GM23338 (cell line): ENCODE data around the gene FARS2. TPM values are rescaled to one million over a fixed set of nuclear protein-coding genes. Genes with fewer than 3 reads are reported as not detected.

Experiments used
- ATAC-seq: fragments of 200-7000 bp; cut with Tn5 transposase; 3 replicates; pipeline ENCODE4 v1.9.1; 2020
- DNase-seq: peaks from one replicate; pipeline ENCODE4 v3.0.0-alpha.2; 2015; ENCODE audit warnings: low spot score
- H2AFZ ChIP-seq: fragments of 200-600 bp; sonication (generic); 2 replicates; pipeline ENCODE4 v1.8.0; 2016; ENCODE audit warnings: antibody characterized with exemption, mild to moderate bottlenecking, moderate library complexity
- H3F3A ChIP-seq: fragments of 200-600 bp; sonication (generic); replicated peaks from 2 replicates; pipeline ENCODE4 v1.8.0; 2017; ENCODE audit warnings: antibody characterized with exemption, mixed run types, low read depth
- H3K27ac ChIP-seq: fragments of 200-600 bp; sonication (generic); 2 replicates; pipeline ENCODE4 v1.6.1; 2016; ENCODE audit warnings: low read depth
- H3K27me3 ChIP-seq: fragments of 200-600 bp; sonication (generic); 2 replicates; pipeline ENCODE4 v1.8.0; 2016; ENCODE audit warnings: mild to moderate bottlenecking, mixed run types, moderate library complexity; ENCODE audit not compliant: insufficient read depth
- H3K36me3 ChIP-seq: fragments of 200-600 bp; sonication (generic); 2 replicates; pipeline ENCODE4 v1.8.0; 2016; ENCODE audit warnings: mild to moderate bottlenecking; ENCODE audit not compliant: insufficient read depth
- H3K4me1 ChIP-seq: fragments of 200-600 bp; sonication (generic); 2 replicates; pipeline ENCODE4 v1.8.0; 2016; ENCODE audit warnings: mild to moderate bottlenecking, moderate library complexity; ENCODE audit not compliant: insufficient read depth
- H3K4me2 ChIP-seq: fragments of 200-600 bp; sonication (generic); 2 replicates; pipeline ENCODE4 v1.7.1; 2017; ENCODE audit warnings: mixed run types
- H3K4me3 ChIP-seq: fragments of 200-600 bp; sonication (generic); 2 replicates; pipeline ENCODE4 v1.6.1; 2016; ENCODE audit warnings: mixed run types
- H3K79me2 ChIP-seq: fragments of 200-600 bp; sonication (generic); replicated peaks from 2 replicates; pipeline ENCODE4 v1.8.0; 2017; ENCODE audit warnings: mild to moderate bottlenecking; ENCODE audit not compliant: insufficient read depth
- H3K9me2 ChIP-seq: fragments of 200-600 bp; sonication (generic); 2 replicates; pipeline ENCODE4 v1.8.0; 2017; ENCODE audit not compliant: insufficient read depth
- H4K20me1 ChIP-seq: fragments of 200-600 bp; sonication (generic); replicated peaks from 2 replicates; pipeline ENCODE4 v1.8.0; 2017; ENCODE audit warnings: mild to moderate bottlenecking; ENCODE audit not compliant: insufficient read depth
- H3K27ac Mint-ChIP-seq: 2 replicates; pipeline ENCODE4 v1.8.0; 2020; ENCODE audit warnings: inconsistent platforms, mild to moderate bottlenecking, moderate library complexity, mixed read lengths
- H3K27me3 Mint-ChIP-seq: 3 replicates; pipeline ENCODE4 v1.8.0; 2022; ENCODE audit warnings: low read depth, mild to moderate bottlenecking, moderate library complexity, mixed read lengths, inconsistent platforms; ENCODE audit not compliant: insufficient read depth, poor library complexity
- H3K36me3 Mint-ChIP-seq: 3 replicates; pipeline ENCODE4 v1.8.0; 2021; ENCODE audit warnings: low read depth, mild to moderate bottlenecking, inconsistent platforms, moderate library complexity, mixed read lengths
- H3K4me1 Mint-ChIP-seq: 3 replicates; pipeline ENCODE4 v1.8.0; 2020; ENCODE audit warnings: mild to moderate bottlenecking, inconsistent platforms, mixed read lengths
- H3K4me3 Mint-ChIP-seq: 3 replicates; pipeline ENCODE4 v1.8.0; 2021; ENCODE audit warnings: moderate library complexity, mild to moderate bottlenecking, inconsistent platforms, mixed read lengths
- H3K9me3 Mint-ChIP-seq: 3 replicates; pipeline ENCODE4 v1.8.0; 2020; ENCODE audit warnings: moderate library complexity, mild to moderate bottlenecking, inconsistent platforms, mixed read lengths
- CREB1 ChIP-seq: fragments of 250-450 bp; sonication (Bioruptor Pico); IDR thresholded peaks from 2 replicates; pipeline ENCODE4 v1.5.0; 2020; ENCODE audit warnings: low read depth, mild to moderate bottlenecking, moderate library complexity
- CTCF ChIP-seq, 2 experiments: fragments of 200-600 bp in 1 of 2; sonication (generic) in 1 of 2; conservative IDR thresholded peaks; 2 replicates each; pipeline versions ENCODE4 v1.5.1 to v1.6.1; 2016 to 2017; ENCODE audit warnings: antibody characterized with exemption in 2 of 2, low read depth in 2 of 2, mild to moderate bottlenecking in 2 of 2, moderate library complexity in 1 of 2
- EZH2 ChIP-seq: fragments of 200-600 bp; sonication (generic); IDR thresholded peaks from one replicate; pipeline ENCODE4 v1.8.0; 2017; ENCODE audit warnings: antibody characterized with exemption, mild to moderate bottlenecking, low read depth; ENCODE audit not compliant: unreplicated experiment
- EZH2phosphoT487 ChIP-seq: fragments of 200-600 bp; sonication (generic); IDR thresholded peaks from one replicate; pipeline ENCODE4 v1.8.1; 2018; ENCODE audit warnings: antibody characterized with exemption; ENCODE audit not compliant: unreplicated experiment
- JUNB ChIP-seq: IDR thresholded peaks from one replicate; pipeline ENCODE4 v1.6.1; 2016; ENCODE audit warnings: antibody characterized with exemption; ENCODE audit not compliant: unreplicated experiment
- NANOG ChIP-seq: IDR thresholded peaks from 2 replicates; pipeline ENCODE4 v1.6.1; 2016; ENCODE audit warnings: antibody characterized with exemption, borderline replicate concordance
- POLR2AphosphoS5 ChIP-seq: IDR thresholded peaks from 2 replicates; pipeline ENCODE4 v1.6.1; 2016; ENCODE audit warnings: antibody characterized with exemption, low read depth
- STAT1 ChIP-seq: IDR thresholded peaks from one replicate; pipeline ENCODE4 v1.6.1; 2016; ENCODE audit warnings: antibody characterized with exemption; ENCODE audit not compliant: unreplicated experiment
- ZNF114 ChIP-seq: fragments of 250-450 bp; sonication (Bioruptor Pico); IDR thresholded peaks from 2 replicates; pipeline ENCODE4 v1.5.0; 2020; ENCODE audit warnings: mild to moderate bottlenecking, moderate library complexity
- ZNF331 ChIP-seq: fragments of 250-450 bp; sonication (Bioruptor Pico); IDR thresholded peaks from 2 replicates; pipeline ENCODE4 v1.5.0; 2020; ENCODE audit warnings: low read depth, mild to moderate bottlenecking, moderate library complexity
- ZNF462 ChIP-seq: fragments of 250-450 bp; sonication (Bioruptor Pico); IDR thresholded peaks from 2 replicates; pipeline ENCODE4 v1.5.0; 2020; ENCODE audit warnings: mild to moderate bottlenecking, moderate library complexity
- polyA plus RNA-seq: library from polyadenylated mRNA; unstranded; fragments of >200 nt; fragmentation: Nextera tagmentation; extraction: Ambion mirVana; gene quantifications from 2 replicates; pipeline ENCODE4 v1.2.1, GENCODE V29; 2016
- total RNA-seq: library from RNA; depleted of rRNA; stranded (reverse); fragments of >200 nt; shearing (Covaris generic); gene quantifications from 2 replicates; pipeline ENCODE4 v1.2.3, GENCODE V29; 2014
- TF ChIP-seq, protein P1 (sequence below): IDR thresholded peaks from 2 replicates; pipeline ENCODE4 v1.6.1; 2016; ENCODE audit warnings: antibody characterized with exemption
- TF ChIP-seq, protein P2 (sequence below): IDR thresholded peaks from one replicate; pipeline ENCODE4 v1.6.1; 2018; ENCODE audit warnings: antibody characterized with exemption; ENCODE audit not compliant: unreplicated experiment

Gene FARS2
- total and polyA plus RNA-seq, 2 experiments from 2014 or later = 7.6 to 19.0 TPM

DNA sequence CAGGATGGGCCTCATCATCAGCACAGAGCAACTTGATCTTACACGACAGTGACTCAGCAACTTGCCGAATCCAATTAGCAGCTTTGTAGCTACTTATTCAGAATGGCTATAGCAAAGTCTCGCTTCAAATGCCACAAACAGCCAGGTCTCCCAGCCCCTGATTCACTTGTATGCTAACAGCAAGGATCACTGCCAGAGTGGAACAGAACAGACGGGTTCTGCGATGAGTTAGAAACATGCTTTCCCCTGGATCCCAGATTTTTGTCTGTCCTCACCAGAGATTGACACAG, 491.0 kb downstream of the FARS2 start:
- no peaks in the 10 kb centered on the region for H3K27me3 ChIP-seq
- H3K36me3 Mint-ChIP-seq = peaks cover 32% of the 10 kb centered on the region
- peak overlapping the region; percentile 74 for H3K27ac Mint-ChIP-seq
- H3K27me3 Mint-ChIP-seq = peaks cover 7% of the 10 kb centered on the region
- H3K27ac ChIP-seq = no peak overlapping the region
- TF ChIP-seq POLR2AphosphoS5 = no peak
- TF ChIP-seq, protein P1, sequence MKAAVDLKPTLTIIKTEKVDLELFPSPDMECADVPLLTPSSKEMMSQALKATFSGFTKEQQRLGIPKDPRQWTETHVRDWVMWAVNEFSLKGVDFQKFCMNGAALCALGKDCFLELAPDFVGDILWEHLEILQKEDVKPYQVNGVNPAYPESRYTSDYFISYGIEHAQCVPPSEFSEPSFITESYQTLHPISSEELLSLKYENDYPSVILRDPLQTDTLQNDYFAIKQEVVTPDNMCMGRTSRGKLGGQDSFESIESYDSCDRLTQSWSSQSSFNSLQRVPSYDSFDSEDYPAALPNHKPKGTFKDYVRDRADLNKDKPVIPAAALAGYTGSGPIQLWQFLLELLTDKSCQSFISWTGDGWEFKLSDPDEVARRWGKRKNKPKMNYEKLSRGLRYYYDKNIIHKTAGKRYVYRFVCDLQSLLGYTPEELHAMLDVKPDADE = no peak
- TF ChIP-seq, protein P2, sequence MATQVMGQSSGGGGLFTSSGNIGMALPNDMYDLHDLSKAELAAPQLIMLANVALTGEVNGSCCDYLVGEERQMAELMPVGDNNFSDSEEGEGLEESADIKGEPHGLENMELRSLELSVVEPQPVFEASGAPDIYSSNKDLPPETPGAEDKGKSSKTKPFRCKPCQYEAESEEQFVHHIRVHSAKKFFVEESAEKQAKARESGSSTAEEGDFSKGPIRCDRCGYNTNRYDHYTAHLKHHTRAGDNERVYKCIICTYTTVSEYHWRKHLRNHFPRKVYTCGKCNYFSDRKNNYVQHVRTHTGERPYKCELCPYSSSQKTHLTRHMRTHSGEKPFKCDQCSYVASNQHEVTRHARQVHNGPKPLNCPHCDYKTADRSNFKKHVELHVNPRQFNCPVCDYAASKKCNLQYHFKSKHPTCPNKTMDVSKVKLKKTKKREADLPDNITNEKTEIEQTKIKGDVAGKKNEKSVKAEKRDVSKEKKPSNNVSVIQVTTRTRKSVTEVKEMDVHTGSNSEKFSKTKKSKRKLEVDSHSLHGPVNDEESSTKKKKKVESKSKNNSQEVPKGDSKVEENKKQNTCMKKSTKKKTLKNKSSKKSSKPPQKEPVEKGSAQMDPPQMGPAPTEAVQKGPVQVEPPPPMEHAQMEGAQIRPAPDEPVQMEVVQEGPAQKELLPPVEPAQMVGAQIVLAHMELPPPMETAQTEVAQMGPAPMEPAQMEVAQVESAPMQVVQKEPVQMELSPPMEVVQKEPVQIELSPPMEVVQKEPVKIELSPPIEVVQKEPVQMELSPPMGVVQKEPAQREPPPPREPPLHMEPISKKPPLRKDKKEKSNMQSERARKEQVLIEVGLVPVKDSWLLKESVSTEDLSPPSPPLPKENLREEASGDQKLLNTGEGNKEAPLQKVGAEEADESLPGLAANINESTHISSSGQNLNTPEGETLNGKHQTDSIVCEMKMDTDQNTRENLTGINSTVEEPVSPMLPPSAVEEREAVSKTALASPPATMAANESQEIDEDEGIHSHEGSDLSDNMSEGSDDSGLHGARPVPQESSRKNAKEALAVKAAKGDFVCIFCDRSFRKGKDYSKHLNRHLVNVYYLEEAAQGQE = no peak
- TF ChIP-seq JUNB = no peak
- no peak for TF ChIP-seq STAT1
- no peak for TF ChIP-seq CREB1
- no peak for TF ChIP-seq ZNF331 (CRISPR knock-in tag)
- no peak for TF ChIP-seq ZNF114 (CRISPR knock-in tag)
- TF ChIP-seq ZNF462 = no peak
- no peak for TF ChIP-seq NANOG
- TF ChIP-seq CTCF (conservative IDR thresholded peaks at IDR 0.05; ENCODE audit: low read depth in 2 of 2) = no peak
- TF ChIP-seq EZH2phosphoT487 = no peak
- no peak for TF ChIP-seq EZH2
- H3K4me2 ChIP-seq = no peak overlapping the region
- H3K9me3 Mint-ChIP-seq = peaks cover 33% of the 10 kb centered on the region
- peaks cover 8% of the 10 kb centered on the region; the same call in 1 of the 2 replicates for H3K9me2 ChIP-seq
- H3K36me3 ChIP-seq = no peaks in the 10 kb centered on the region
- H3K4me3 Mint-ChIP-seq = no peak overlapping the region
- ATAC-seq (peak; percentile 83), DNase-seq (peak; percentile 60)
- no peak overlapping the region for H3K4me3 ChIP-seq
- H3F3A ChIP-seq = no peaks in the 10 kb centered on the region
- peaks cover 3% of the 10 kb centered on the region; the same call in 1 of the 2 replicates for H3K4me1 ChIP-seq
- no peaks in the 10 kb centered on the region for H3K79me2 ChIP-seq
- H2AFZ ChIP-seq = no peak overlapping the region
- H3K4me1 Mint-ChIP-seq = peaks cover 15% of the 10 kb centered on the region
- H4K20me1 ChIP-seq = no peaks in the 10 kb centered on the region
